ENCODE results near the gene ZBTB16. TPM values are rescaled to one million over a fixed set of nuclear protein-coding genes. Genes with fewer than 3 reads are reported as not detected.

Gene ZBTB16
- total and polyA plus RNA-seq, 2 of the 13 experiments (the other 11 are each of a cell fraction or from before 2014, with no cell fraction given): not detected

DNA sequence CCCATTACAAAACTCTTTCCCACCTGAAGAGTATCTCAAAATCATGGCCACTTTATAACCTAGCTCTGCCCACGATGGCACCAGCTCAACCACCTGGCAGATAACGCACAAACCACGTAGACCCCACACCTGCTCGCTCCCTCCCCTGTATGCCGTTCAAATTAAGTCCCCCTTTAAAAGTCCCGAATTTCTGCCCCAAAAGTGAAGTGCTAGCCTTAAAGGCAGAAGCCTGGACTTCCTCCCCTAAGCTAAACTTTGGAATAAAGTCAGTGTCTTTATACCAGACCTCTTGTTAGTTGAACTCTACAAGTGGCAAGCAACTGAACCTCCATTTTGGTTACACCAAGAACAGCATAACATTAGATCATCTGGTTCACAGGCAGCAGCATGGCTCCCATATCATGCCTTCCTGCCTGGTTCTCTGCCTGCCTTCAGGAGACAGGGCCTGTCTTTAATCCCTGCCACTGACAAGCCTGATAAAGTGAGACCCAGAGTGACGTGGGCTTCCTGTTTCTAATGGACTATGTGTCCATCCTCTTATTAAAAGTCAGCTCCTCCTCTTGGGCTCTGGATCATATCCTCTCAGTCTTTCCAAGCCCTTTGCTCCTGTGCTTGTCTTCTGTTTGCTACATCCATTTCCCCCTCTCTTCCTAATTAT lies 204.1 kb downstream of the ZBTB16 start (continued):
- TF ChIP-seq ZNF790 (CRISPR knock-in tag; IDR thresholded peaks at IDR 0.05; ENCODE audit: borderline replicate concordance): no peak
- TF ChIP-seq HDAC6 (IDR thresholded peaks at IDR 0.05; ENCODE audit: low read depth, low read length): no peak

DNA sequence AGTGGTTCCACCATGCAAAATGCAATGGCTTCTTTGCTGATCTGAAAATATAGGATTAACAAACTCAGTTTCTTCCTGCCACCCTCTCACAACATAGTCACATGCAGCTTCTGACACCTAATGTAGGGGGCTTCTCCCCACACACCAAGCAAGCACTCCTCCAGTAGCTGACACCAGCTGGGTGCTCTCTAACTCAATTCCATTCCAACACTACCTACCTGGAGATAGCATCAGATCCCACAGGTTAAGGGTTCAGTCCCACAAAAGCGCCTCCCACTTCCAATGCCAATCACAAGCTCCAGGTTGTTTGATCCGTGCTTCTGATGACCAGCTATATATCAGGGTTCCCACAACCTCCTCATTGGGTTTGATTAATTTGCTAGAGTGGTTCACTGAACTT lies 204.9 kb downstream of the ZBTB16 start:
- FAIRE-seq: no peak
- no peaks in the 10 kb centered on the region for H3K79me2 ChIP-seq (ENCODE audit: insufficient read depth, low read length)
- 6% methylated on average over 2 of the region's 2 CpGs for WGBS (ENCODE audit: low lambda C conversion rate)
- H3K9me3 ChIP-seq (ENCODE audit: low read length): no peaks in the 10 kb centered on the region
- no peak overlapping the region for H3K4me3 ChIP-seq (replicated peaks in 1 of 3; ENCODE audit: insufficient read depth in 1 of 3, low read depth in 2 of 3, low read length in 3 of 3)
- H4K20me1 ChIP-seq (ENCODE audit: insufficient read depth, low read length): no peaks in the 10 kb centered on the region
- ChIA-PET POLR2A (no interaction called here), CTCF (ENCODE audit: low intra/inter-chr PET ratio, low total read pairs) (no interaction called here)
- no peak overlapping the region for H3K9ac ChIP-seq (ENCODE audit: insufficient read depth, low read depth, low read length)
- H3K4me1 ChIP-seq (ENCODE audit: insufficient read depth, low read length): no peaks in the 10 kb centered on the region
- no peak for DNase-seq (ENCODE audit: low spot score)
- BruUV-seq (replicated peaks): no TSS peak
- no peak overlapping the region for H3K27ac ChIP-seq (ENCODE audit: extremely low read length, insufficient read depth, low read length)
- TF ChIP-seq ZNF335 (CRISPR knock-in tag; IDR thresholded peaks at IDR 0.05) (no peak), ZBTB7B (CRISPR knock-in tag; IDR thresholded peaks at IDR 0.05) (no peak)
- TF ChIP-seq, protein P1, sequence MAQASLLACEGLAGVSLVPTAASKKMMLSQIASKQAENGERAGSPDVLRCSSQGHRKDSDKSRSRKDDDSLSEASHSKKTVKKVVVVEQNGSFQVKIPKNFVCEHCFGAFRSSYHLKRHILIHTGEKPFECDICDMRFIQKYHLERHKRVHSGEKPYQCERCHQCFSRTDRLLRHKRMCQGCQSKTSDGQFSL (CRISPR knock-in tag; IDR thresholded peaks at IDR 0.05): no peak
- H2AFZ ChIP-seq (ENCODE audit: low read length): no peak overlapping the region
- H3K27me3 ChIP-seq (ENCODE audit: control insufficient read depth in 1 of 2, insufficient read depth in 2 of 2, low read length in 2 of 2): peaks cover 4 to 10% of the 10 kb centered on the region in 2 experiments; a peak in 2 of 5 replicates
- no peak for ATAC-seq
- H3K4me2 ChIP-seq (ENCODE audit: low read depth, low read length): no peak overlapping the region
- intact Hi-C loops (cut with micrococcal nuclease; ENCODE audit: unreplicated experiment): loop anchor here (10.0 kb wide), 1 partner anchor 80 kb away; no protein-coding TSS in a partner anchor
- no peaks in the 10 kb centered on the region for H3K36me3 ChIP-seq (replicated peaks in 1 of 2; ENCODE audit: control insufficient read depth in 1 of 2, insufficient read depth in 2 of 2, low read length in 2 of 2)
- in situ Hi-C loops (cut with HindIII; ENCODE audit: extremely low pct_ligation_motif_present, low pct_unique_long_range_greater_than_20kb): loop anchor here (5.0 to 25.0 kb wide), 4 partner anchors 227 to 452 kb away; no protein-coding TSS in a partner anchor

All from HepG2 (cell line).